NB4 (cell line): ENCODE data around the gene ERCC8.

Source experiments
- MYC ChIP-seq: IDR thresholded peaks from 2 replicates; pipeline ENCODE4 v1.6.1; 2011; ENCODE audit warnings: low read depth, low read length
- POLR2A ChIP-seq: IDR thresholded peaks from 2 replicates; pipeline ENCODE4 v1.6.1; 2011; ENCODE audit warnings: mild to moderate bottlenecking; ENCODE audit not compliant: insufficient read length; ENCODE audit errors: extremely low read depth
- TF ChIP-seq, protein P1 (sequence below): IDR thresholded peaks from one replicate; pipeline ENCODE4 v1.5.1; 2012; ENCODE audit warnings: low read depth, low read length
- TF ChIP-seq, protein P2 (sequence below): IDR thresholded peaks from 2 replicates; pipeline ENCODE4 v1.6.1; 2011; ENCODE audit warnings: low read depth, low read length

DNA sequence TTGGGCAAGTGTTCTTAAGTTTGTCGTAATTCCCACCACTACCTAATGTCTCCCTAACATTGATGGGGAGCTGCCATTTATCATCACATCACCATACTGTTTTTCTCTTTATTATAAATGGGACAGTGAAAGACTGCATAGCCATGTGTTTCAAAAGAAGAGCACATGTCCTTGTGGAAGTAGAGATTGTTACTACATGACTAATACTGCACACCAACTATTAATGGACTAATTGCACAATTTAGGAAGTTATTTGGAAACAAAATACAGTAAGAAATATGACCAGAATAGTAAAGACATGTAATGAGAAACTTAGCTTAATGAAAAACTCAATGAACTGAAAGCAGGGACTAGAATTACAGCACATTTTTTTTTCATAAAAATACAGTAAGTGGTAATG is 88.8 kb downstream of the ERCC8 start:
- TF ChIP-seq, protein P1, sequence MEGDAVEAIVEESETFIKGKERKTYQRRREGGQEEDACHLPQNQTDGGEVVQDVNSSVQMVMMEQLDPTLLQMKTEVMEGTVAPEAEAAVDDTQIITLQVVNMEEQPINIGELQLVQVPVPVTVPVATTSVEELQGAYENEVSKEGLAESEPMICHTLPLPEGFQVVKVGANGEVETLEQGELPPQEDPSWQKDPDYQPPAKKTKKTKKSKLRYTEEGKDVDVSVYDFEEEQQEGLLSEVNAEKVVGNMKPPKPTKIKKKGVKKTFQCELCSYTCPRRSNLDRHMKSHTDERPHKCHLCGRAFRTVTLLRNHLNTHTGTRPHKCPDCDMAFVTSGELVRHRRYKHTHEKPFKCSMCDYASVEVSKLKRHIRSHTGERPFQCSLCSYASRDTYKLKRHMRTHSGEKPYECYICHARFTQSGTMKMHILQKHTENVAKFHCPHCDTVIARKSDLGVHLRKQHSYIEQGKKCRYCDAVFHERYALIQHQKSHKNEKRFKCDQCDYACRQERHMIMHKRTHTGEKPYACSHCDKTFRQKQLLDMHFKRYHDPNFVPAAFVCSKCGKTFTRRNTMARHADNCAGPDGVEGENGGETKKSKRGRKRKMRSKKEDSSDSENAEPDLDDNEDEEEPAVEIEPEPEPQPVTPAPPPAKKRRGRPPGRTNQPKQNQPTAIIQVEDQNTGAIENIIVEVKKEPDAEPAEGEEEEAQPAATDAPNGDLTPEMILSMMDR, result no peak
- no peak for TF ChIP-seq MYC
- no peak for TF ChIP-seq POLR2A
- TF ChIP-seq, protein P2, sequence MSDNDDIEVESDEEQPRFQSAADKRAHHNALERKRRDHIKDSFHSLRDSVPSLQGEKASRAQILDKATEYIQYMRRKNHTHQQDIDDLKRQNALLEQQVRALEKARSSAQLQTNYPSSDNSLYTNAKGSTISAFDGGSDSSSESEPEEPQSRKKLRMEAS, result no peak
